Activated CD4-positive, alpha-beta T cell treated with anti-CD3 and anti-CD28 coated beads, Interleukin-2, Interleukin-6, amounts not matched to agents 100 ng/mL and 50 ng/mL, durations not matched to agents 16 hours and 8 hours (primary cell): Measurements from ENCODE around the gene BRCA2.

ENCODE experiments used
- DNase-seq: peaks from one replicate; pipeline ENCODE4 v3.0.0-alpha.2; 2020

Gene BRCA2

DNA sequence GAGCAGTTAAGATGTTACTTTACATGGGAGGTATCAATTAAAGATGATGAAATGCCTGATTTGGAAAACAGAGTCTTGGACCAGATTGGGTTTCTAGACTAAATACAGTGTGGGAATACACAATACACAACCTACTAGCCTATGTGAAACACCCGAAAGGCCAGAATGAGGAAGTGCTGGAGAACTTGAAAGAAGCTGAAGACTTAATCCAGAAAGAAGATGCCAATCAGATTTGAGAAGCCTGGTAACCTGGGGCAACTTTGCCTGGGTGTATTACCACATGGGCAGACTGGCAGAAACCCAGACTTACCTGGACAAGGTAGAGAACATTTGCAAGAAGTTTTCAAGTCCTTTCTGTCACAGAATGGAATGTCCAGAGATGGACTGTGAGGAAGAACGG, 69.4 kb downstream of the BRCA2 start:
- no peak for DNase-seq

- DNase-seq: no peak
Observed at GRCh38 chr13:32385410-32385809, 70.1 kb downstream of the BRCA2 start.

DNA sequence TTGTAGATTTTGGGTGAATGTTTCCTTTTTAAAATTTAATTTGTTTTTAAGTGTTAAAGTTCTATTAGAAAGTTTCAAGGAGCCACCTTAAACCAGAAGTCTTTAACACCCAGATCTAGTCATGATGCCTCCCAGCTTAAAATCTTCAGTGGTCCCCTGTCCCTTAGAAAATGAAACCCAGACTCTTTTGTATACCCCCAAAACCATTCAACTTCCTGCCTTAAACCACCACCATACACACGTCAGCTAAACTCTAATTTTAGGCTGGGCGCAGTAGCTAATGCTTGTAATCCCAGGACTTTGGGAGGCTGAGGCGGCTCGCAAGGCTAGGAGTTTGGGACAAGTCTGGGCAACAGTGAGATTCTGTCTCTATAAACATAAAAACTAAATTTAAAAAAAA, 74.7 kb downstream of the BRCA2 start:
- DNase-seq: no peak

DNA sequence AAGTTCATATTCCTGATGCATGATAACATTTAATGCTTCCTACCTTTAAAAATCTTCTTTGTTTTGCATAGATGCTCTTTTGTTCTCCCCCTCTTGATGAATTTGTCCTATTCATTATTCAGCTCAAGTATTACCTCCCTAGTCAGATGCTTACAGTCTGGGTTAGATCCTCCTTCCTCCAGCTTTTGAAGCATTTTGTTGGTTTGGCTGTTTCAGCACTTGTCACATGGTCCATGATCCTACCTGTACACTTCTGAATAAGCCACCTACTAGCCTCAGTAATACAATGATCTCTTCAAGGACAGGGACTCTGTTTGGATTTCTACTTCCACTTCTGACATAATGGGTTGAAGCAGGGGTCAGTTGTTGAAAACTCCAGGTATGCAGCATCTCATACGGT, 75.2 kb downstream of the BRCA2 start:
- DNase-seq: no peak

- no peak for DNase-seq
Observed at GRCh38 chr13:32391101-32391619, 75.9 kb downstream of the BRCA2 start.

DNA sequence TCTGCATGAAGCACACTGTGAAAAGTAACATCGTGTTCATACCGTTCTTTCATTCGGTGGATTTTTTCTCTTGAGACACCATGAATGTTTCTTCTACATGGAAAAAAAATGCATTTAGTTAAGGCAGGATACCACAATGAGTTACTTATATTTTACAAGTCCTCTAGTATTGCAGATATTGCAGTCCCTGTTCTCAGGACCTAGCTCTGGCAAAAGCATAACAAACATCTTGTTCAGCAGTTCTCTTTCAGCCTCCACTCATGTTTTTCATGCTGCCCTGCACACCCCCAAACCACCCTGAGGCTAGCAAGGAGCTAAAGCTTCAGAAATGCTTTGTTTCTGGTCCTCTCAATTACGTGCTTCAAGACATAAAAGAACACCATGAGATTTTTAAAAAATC, 87.8 kb downstream of the BRCA2 start:
- DNase-seq: no peak

GRCh38 chr13:32407854-32408253, 92.5 kb downstream of the BRCA2 start:
- DNase-seq: peak; percentile 59

- no peak for DNase-seq
Observed at GRCh38 chr13:32408296-32409000, 93.1 kb downstream of the BRCA2 start.

GRCh38 chr13:32409001-32409313, 93.6 kb downstream of the BRCA2 start:
- no peak for DNase-seq

DNA sequence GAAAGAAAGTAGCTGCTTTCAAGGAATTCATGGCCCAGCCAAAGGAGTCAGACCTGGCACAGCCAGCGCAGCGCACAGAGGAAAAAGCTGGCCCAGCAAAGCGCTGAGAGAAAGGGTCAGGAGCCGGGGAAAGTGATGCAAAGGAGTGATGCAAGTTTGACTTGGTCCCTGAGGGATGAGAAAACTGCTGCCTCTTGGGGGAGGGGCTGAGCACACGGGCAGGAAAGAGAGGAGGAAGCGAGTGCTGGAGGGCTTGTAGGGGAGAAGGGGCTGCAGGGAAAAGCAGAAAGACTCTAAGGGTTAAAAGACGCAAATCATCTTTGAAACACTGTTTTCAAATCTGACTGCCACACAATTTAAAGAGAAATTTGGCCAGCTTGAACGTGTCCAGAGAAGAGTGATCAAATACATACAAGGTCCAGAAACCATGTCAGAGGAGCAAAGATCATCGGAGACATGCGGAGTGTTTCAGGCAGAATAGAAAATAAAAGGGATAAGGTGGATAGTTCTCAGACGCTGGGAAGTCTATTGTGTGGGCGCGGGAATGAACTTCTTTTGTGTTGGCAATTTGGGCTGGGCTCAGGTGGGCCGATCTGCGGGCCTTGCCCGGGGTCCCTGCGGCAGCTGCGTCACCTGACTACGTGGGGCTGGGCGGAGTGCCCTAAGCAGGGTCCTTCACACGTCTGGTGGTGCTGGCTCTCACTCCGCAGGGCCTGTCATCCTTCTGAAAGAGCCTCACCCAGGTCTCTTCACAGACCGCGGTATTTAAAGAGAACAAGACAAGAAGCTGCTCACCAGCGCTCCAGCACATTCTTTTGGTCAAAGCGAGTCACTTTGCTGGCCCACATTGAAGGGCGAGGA, 94.5 kb downstream of the BRCA2 start:
- DNase-seq: no peak

GRCh38 chr13:32413284-32413683, 98.0 kb downstream of the BRCA2 start:
- no peak for DNase-seq

DNA sequence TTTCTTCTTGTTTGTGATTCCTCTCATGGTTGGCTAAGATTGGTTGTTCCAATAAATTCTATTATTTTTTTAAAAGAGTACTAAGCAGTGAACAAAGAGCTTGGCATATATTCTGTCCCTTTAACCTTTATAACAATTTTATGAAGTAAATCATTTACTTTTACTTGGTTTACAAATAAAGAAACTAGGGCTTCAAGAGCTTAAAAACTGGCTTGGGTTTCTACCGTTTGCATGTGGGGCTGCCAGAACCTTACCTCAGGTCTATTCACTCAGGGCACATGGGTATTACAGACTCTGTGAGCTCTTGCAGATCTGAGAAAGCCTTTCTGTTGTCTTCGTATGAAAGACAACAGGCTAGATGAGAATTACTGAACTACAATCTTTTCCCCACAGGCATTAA, 99.3 kb downstream of the BRCA2 start:
- no peak for DNase-seq

DNA sequence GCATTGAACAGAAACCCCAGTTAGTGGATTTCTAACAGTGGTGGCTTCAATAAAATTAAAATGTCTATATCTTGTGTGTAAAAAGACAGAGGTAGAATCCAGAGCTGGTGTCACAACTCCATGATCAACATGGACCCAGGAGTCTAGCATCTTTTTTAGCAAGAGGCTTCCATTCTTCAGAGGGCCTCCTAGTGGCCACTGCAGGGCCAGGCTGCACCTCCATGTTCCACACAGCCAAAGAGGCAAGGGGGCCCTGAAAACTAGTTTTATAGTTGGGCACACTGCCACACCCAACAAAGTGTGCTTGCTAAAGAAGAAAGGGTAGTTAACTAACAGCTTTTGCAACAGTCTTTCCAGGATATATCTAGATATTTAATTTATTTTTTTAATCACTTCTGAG, 99.7 kb downstream of the BRCA2 start:
- peak; percentile 25 for DNase-seq

DNA sequence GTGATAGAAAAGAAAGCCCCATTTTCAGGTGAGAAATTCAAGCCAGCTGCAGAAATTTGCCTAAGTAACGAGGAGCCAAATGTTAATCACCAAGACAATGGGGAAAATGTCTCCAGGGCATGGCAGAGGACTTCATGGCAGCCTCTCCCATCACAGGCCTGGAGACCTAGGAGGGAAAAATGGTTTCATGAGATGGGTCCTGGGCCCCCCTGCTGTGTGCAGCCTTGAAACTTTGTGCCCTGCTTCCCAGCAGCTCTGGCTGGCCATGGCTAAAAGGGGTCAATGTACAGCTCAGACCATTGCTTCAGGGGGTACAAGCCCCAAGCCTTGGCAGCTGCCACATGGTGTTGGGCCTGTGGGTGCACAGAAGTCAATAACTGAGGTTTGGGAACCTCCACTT, 102.7 kb downstream of the BRCA2 start:
- no peak for DNase-seq

DNA sequence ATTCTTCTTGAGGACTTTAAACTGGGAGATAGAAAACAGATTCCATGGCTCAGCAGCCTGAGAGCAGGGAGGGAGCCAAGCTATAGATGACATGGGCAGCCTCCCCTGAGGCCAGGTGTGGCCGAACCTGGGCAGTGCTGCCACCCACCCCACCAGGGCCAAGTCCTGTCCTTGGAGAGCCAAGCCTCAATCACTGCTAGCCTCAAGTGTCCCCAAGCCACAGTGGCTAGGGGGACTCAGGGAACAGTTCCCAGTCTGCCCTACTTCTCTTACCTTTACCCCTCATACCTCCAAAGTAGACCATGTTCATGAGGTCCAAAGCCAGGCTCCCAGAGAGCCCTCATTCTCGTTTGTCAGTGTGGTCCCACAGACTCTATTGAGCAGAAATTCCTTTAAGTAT, 104.6 kb downstream of the BRCA2 start:
- DNase-seq: no peak

DNA sequence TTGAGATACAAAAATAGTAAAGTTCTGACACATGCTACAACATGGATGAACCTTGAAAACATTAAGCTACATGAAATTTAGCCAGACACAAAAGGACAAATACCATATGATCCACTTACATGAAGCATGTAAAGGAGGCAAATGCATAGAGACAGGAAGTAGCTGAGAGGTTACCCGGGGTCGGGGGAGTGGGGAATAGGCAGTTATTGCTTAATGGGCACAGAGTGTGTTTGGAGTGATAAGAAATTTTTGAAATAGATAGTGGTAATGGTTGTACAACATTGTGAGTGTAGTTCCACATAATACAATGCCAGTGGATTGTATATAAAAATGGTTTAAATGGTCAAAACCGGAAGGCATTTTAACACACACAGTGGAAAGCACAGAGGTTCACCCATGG, 108.3 kb downstream of the BRCA2 start:
- no peak for DNase-seq

DNA sequence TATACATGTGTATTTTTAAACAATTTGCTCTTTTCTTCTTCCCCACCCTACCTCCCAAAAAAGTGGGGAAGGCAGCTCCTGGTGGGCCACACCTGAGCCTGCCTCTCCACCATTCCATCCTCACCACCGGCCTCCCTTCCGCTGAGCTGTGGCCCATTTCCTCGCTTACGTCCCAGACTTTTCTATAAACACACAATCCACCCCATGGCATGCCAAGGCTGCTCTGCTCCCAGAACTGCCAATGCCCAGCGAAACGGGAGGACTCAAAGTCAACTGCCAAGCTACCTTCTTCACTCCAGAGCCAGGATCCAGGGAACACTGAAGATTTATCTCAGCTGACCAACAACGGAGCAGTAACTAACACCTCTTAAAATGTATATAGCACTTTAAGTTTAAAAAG, 109.8 kb downstream of the BRCA2 start:
- no peak for DNase-seq

DNA sequence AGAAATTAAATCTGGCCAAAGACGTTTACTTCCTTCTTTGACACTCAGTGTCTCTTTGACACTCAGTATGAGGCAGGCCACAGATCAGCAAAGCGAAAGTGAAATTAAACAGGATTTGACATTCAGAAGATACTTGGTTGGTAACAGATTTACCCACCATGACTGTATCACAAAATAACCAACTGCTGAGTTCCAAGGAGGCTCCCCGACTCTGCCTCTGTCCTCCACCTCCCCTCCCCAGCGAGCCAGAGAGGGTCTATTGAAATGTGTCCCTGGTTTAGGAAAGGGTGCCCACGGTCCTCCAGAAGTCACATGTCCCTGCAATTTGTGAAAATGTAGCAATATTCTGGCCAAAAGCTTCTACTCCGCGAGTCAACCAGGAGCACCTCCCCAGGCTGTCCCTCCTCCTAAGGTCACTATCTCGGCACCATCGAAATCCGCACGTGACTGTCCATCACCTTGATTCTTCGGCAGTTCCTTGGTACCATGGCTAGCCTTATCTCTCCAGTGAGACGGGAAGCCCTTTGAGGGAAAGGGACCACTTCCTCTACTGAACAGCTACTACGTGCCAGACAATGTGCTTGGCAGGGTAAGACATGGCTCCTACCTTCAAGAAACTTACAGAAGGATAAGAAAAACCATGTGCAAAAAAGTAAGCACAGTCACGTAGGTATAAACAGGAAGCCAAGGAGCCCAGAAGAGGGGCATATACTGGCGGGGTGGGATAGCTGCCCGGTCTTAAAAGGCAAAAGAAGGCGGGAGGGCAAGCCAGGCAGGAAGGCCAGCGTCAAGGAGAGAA, 111.1 kb downstream of the BRCA2 start:
- DNase-seq: peak; percentile 79

- peak; percentile 65 for DNase-seq
Observed at GRCh38 chr13:32426990-32427851, 111.9 kb downstream of the BRCA2 start.

DNA sequence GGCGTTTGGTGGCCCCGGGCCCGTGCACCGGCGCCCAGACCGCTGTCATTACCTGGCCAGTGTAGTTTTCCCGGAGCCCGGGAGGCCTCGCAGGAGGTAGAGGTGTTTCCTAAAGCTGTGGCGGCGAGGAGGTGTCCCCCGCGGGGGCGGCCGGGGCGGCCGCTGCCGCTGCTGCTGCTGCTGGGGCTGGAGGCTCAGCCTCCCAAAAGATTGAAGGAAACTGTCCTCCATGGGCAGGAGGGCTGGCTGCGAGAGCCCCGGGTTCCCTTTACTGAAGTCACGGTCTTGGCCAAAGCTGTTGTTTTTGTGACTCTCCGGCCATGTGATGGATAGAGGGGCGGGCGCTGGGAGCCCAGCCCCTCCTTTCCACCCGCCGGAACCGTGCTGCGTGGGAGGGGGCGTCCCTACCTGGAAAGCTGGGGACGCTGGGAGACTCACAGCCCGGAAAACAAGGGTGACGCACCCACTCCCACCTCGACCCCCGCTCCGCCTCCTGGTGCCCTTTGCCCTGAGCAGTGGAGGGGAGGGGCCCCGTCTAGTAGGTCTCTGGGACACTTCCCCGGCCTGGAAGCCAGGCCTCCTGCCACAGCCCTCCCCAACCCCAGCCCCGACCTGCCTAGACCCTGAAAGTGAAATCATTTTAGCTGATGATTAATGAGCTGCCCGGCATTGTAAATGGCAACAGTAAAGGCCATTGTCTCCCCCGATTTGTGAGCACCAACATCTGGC, 112.7 kb downstream of the BRCA2 start, which contains the start of gene N4BP2L1:
Gene N4BP2L1, minus strand, starts transcription at position 279 of the 729 bp plus-strand sequence. Its CDS starts 48 bp downstream, at position 231.
- DNase-seq: peak; percentile 87

DNA sequence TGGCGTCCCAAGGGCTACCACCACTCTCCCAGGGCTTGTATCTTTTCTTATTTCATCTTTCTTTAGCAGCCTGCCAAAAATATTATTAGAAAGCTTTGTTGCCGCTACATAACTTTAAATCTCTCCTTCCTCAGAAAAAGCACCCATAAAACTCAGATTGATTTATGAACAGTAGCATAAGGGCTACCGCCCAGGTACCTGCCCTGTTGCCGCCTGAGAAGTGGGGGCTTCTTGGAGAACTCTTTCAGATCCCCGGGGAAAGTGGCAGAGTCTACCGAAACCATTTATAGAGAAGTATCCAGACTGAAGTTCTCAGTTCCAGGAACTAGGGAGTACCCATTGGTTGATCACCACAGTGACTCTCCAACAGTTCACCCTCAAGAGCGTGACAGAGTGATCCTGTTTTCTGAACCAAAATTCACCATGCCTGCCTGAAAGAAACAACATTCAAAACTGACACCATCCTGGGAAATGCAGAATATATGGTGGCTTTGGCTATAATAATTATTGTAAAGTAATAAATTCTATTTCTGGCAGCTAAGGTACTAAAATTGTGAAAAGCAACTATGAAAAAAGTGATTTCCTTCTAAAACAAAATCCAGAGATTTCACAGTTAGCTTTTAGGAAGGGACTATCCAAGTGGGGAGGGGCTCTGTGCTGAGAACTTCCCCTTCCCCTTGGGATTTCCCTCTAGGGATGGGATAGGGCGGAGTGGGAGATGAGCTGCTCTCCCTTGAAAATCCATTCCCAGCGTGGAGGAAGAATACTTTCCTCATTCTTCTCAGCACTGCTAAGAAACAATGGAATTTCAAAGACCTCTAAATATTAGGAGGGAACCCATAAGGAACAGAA, 113.5 kb downstream of the BRCA2 start:
- no peak for DNase-seq
